Memory B cell (primary cell): ENCODE measurements around the gene CAV1.
A peak's percentile ranks its signal among the peaks of the same experiment; 100 is the strongest.

Source experiments
- ATAC-seq: fragments of 150-1000 bp; cut with Tn5 transposase; 2 replicates; pipeline ENCODE4 v1.10.0; 2021; ENCODE audit warnings: low read depth, mild to moderate bottlenecking, moderate library complexity
- DNase-seq, 2 donors: peaks; one replicate each; pipeline ENCODE4 v3.0.0; 2022; ENCODE audit warnings: low spot score in 2 of 2
- H3K27ac Mint-ChIP-seq: one replicate; pipeline ENCODE4 v1.8.0; 2022; ENCODE audit warnings: mild to moderate bottlenecking, moderate library complexity, mixed read lengths
- H3K27me3 Mint-ChIP-seq: one replicate; pipeline ENCODE4 v1.8.0; 2022; ENCODE audit warnings: mixed read lengths
- H3K36me3 Mint-ChIP-seq: one replicate; pipeline ENCODE4 v1.8.0; 2022; ENCODE audit warnings: mild to moderate bottlenecking, mixed read lengths
- H3K4me1 Mint-ChIP-seq: one replicate; pipeline ENCODE4 v1.8.0; 2022; ENCODE audit warnings: mixed read lengths
- H3K4me3 Mint-ChIP-seq: one replicate; pipeline ENCODE4 v1.8.0; 2022; ENCODE audit warnings: mild to moderate bottlenecking, moderate library complexity, mixed read lengths
- H3K9me3 Mint-ChIP-seq: one replicate; pipeline ENCODE4 v1.8.0; 2022; ENCODE audit warnings: mixed read lengths

The CAV1 gene

GRCh38 chr7:116499168-116500077 is 25.4 kb upstream of the CAV1 start, which contains the start of gene CAV2:
Gene CAV2, plus strand, starts transcription at chr7:116499738. Its CDS starts 44 bp downstream, at chr7:116499782.
- Mint-ChIP-seq H3K4me3 (peak within 1 kb of the TSS; percentile 76), H3K27me3 (peaks cover 23% of the 10 kb centered on the region), H3K4me1 (peaks cover 16% of the 10 kb centered on the region), H3K27ac (no peak within 1 kb of the TSS), H3K9me3 (peaks cover 2% of the 10 kb centered on the region), H3K36me3 (peaks cover 1% of the 10 kb centered on the region)
- ATAC-seq = peak; percentile 60
- peak; percentile 8 to 30 for DNase-seq

DNA sequence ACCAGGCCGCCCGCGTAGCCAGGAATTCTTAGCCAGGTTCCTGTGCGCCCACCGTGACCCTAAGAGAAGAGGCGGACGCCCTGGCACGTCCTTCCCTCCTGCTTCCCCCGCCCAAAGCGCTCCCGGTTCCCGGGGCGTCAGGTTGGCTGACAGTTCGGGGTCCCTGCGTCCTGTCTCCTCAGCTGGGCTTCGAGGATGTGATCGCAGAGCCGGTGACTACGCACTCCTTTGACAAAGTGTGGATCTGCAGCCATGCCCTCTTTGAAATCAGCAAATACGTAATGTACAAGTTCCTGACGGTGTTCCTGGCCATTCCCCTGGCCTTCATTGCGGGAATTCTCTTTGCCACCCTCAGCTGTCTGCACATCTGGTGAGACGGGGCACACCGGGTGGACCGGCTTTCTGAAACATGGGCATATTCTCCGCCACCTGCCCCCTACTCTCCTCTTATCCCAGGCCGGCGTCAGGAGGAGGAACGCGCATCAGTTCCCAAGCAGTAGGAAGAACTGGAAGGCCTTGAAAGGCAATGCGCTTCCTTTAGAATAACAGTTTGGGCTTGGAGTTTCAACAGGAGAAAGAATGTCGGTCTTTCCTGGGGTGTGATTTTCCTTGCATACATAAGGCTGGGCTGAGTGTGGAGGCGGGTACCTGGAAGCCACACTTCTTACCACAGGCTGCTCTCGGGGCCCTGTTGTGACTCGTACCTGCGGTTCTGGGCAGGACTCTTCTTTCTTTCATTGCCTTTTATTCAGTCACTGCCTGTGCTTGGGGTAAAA is 24.6 kb upstream of the CAV1 start:
- Mint-ChIP-seq H3K9me3 (peaks cover 3% of the 10 kb centered on the region), H3K27me3 (peaks cover 25% of the 10 kb centered on the region), H3K4me1 (peaks cover 16% of the 10 kb centered on the region), H3K27ac (no peak overlapping the region), H3K36me3 (peaks cover 1% of the 10 kb centered on the region), H3K4me3 (peak overlapping the region; percentile 75)
- peak; percentile 46 for ATAC-seq
- peak in 1 of 2 donors; percentile 19 for DNase-seq

DNA sequence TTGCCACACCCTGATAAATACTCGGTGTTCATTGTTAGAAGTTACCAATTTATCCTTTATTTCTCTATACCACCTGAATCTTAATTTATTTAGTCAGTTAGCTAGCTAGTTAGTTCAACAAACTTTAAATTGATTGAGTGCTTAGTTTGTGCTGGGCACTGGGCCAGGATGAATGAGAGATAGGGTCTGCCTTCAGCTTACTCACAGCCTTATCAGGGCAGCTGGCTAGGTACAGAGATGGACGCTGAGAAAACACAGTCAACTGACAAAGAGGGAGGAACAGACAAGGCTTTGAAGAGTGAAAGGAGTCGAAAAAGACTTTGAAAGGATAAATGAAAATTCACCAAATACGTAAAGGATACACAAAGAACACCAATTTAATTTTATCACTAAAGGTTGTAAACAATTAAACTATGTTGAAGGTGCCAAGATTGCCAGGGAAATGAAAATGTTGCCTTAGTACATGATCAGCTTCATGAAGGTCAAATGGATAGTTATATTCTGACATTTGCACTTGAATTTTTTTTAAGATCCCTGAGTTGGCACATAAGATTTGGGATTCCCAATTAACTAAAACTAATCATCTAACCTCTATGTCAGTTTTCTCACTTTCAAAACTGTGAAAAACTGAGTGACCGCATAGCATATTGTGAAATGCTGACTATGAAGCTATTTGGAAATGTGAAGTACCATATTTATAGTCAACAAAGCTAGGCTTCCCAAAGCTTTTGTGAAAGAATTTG is 23.2 kb upstream of the CAV1 start:
- Mint-ChIP-seq H3K9me3 (peaks cover 3% of the 10 kb centered on the region), H3K27me3 (peaks cover 25% of the 10 kb centered on the region), H3K27ac (no peak overlapping the region), H3K4me3 (no peak overlapping the region), H3K4me1 (peaks cover 16% of the 10 kb centered on the region), H3K36me3 (peaks cover 1% of the 10 kb centered on the region)
- ATAC-seq (no peak), DNase-seq (no peak)

DNA sequence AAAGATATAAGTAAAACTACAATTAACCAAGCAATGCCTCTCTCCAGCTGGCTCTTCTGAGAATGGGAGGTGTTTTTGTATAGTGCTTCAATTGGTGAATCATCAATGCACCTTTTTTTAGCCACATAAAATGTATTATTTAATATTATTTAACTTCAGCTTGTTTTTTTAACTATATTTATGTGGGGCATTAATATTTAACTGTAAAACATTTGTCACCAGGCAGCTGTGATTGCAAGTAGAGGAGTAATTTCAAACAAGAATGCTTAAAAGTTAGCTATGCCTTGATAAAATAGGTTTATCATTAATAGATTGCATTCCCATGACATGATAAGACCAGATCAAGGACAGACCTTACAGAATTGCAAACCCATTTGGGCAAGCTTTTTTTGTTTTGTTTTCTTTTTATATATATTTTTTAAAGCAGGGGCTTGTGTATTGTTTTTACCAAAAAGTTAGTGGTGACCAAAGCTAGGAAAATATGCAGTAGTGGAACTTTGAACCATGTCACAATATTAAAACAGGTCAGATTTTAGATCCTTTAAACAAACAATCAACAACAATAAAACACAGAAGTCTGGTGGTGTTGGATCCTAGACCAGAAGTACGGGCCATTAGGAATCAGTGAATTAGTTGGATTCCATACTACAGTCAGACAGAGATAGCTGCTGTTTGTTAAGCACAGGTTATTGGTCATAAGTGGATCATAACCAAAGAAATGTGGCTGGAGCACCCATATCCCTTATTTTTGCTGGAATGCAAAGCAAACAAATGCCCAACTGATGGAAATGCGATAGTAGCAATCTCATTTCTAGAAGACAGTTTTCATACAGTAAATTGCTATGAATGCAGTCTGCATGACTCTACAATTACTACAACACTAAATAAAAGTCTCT is 22.4 kb upstream of the CAV1 start:
- Mint-ChIP-seq H3K4me3 (no peak overlapping the region), H3K27me3 (peaks cover 23% of the 10 kb centered on the region), H3K9me3 (peaks cover 1% of the 10 kb centered on the region), H3K27ac (no peak overlapping the region), H3K4me1 (peaks cover 16% of the 10 kb centered on the region), H3K36me3 (peaks cover 1% of the 10 kb centered on the region)
- DNase-seq (no peak), ATAC-seq (no peak)

DNA sequence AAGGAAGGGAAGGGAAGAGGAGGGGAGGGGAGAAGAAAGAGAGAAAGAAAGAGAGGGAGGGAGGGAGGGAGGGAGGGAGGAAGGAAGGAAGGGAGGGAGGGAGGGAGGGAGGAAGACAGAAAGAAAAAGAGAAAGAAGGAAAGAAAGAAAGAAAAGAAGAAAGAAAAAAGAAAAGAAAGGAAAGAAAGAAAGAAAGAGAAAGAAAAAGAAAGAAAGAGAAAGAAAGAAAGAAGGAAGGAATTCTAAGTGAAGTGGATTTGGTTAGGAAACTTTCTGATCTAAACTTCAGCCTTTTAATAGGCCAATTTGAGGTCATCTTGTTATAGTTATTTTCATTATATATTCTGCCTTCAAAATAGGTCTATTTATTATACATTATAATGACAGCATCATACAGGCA is 21.0 kb upstream of the CAV1 start:
- H3K27ac Mint-ChIP-seq = no peak overlapping the region
- peaks cover 17% of the 10 kb centered on the region for H3K27me3 Mint-ChIP-seq
- ATAC-seq (no peak), DNase-seq (no peak)
- H3K36me3 Mint-ChIP-seq = peaks cover 1% of the 10 kb centered on the region
- H3K9me3 Mint-ChIP-seq = peaks cover 1% of the 10 kb centered on the region
- H3K4me3 Mint-ChIP-seq = no peak overlapping the region
- H3K4me1 Mint-ChIP-seq = peaks cover 12% of the 10 kb centered on the region

- Mint-ChIP-seq H3K36me3 (peaks cover 1% of the 10 kb centered on the region), H3K4me1 (peaks cover 5% of the 10 kb centered on the region), H3K27ac (no peak overlapping the region), H3K27me3 (peaks cover 11% of the 10 kb centered on the region), H3K9me3 (peaks cover 3% of the 10 kb centered on the region), H3K4me3 (no peak overlapping the region)
- ATAC-seq = no peak
- DNase-seq = no peak
These were observed 19.6 kb upstream of the CAV1 start for GRCh38 chr7:116505278-116505677.

- Mint-ChIP-seq H3K4me3 (no peak overlapping the region), H3K4me1 (peaks cover under 1% of the 10 kb centered on the region), H3K27ac (no peak overlapping the region), H3K9me3 (peaks cover 3% of the 10 kb centered on the region), H3K27me3 (peaks cover 6% of the 10 kb centered on the region), H3K36me3 (no peaks in the 10 kb centered on the region)
- ATAC-seq (no peak), DNase-seq (no peak)
These were observed 19.0 kb upstream of the CAV1 start for GRCh38 chr7:116505823-116506222.

DNA sequence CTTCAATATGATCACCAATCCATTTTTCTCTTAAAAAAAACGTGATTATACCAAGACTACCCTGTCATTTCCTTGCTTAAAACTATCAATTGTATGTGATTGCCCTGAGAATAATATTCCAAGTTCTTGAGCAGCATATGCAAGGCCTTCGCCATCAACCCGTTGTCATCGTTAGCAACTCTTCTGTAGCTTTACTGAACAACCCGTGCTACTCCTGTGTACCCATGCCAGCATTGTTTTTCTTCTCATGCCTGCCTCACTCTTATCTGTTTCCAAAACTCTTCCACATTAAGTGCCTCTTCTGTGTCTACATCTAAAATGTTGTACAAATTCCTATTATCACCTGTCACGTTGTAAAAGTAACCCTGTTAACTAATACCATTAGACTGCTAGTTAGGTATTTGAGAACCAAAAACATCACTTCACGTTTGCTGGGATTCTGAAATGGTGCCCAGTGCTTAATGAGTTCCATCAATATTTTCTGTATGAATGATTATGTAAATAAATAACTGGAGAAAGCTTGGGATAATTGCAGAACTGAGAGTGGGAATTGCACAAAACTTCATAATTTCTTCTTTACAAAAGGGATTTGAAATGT is 14.8 kb upstream of the CAV1 start:
- Mint-ChIP-seq H3K4me1 (peaks cover 19% of the 10 kb centered on the region), H3K27me3 (no peaks in the 10 kb centered on the region), H3K36me3 (no peaks in the 10 kb centered on the region), H3K9me3 (peaks cover 1% of the 10 kb centered on the region), H3K27ac (no peak overlapping the region), H3K4me3 (no peak overlapping the region)
- no peak for ATAC-seq
- DNase-seq = no peak

GRCh38 chr7:116510795-116511194 is 14.0 kb upstream of the CAV1 start:
- Mint-ChIP-seq H3K36me3 (no peaks in the 10 kb centered on the region), H3K9me3 (peaks cover 1% of the 10 kb centered on the region), H3K27ac (no peak overlapping the region), H3K27me3 (peaks cover 3% of the 10 kb centered on the region), H3K4me1 (peaks cover 19% of the 10 kb centered on the region), H3K4me3 (peak overlapping the region; percentile 43)
- DNase-seq (no peak), ATAC-seq (no peak)

GRCh38 chr7:116511552-116512519 is 13.0 kb upstream of the CAV1 start:
- Mint-ChIP-seq H3K4me3 (peak overlapping the region; percentile 91), H3K36me3 (no peaks in the 10 kb centered on the region), H3K27me3 (peaks cover 4% of the 10 kb centered on the region), H3K9me3 (peaks cover 1% of the 10 kb centered on the region), H3K4me1 (peaks cover 19% of the 10 kb centered on the region), H3K27ac (peak overlapping the region; percentile 88)
- peak; percentile 99 for ATAC-seq
- DNase-seq = peak; percentile 22 to 28

- Mint-ChIP-seq H3K4me1 (peaks cover 19% of the 10 kb centered on the region), H3K4me3 (peak overlapping the region; percentile 91), H3K27ac (peak overlapping the region; percentile 88), H3K9me3 (peaks cover 1% of the 10 kb centered on the region), H3K27me3 (peaks cover 4% of the 10 kb centered on the region), H3K36me3 (no peaks in the 10 kb centered on the region)
- no peak for DNase-seq
- no peak for ATAC-seq
These were observed 12.2 kb upstream of the CAV1 start for GRCh38 chr7:116512520-116513188.
